Middle frontal gyrus (tissue), 1 donor: ENCODE measurements around the gene STPG3.

Experiments used
- DNase-seq: peaks from one replicate; pipeline ENCODE4 v3.0.0-alpha.2; 2015; ENCODE audit warnings: low spot score; ENCODE audit errors: extremely low spot score

STPG3 gene

DNA sequence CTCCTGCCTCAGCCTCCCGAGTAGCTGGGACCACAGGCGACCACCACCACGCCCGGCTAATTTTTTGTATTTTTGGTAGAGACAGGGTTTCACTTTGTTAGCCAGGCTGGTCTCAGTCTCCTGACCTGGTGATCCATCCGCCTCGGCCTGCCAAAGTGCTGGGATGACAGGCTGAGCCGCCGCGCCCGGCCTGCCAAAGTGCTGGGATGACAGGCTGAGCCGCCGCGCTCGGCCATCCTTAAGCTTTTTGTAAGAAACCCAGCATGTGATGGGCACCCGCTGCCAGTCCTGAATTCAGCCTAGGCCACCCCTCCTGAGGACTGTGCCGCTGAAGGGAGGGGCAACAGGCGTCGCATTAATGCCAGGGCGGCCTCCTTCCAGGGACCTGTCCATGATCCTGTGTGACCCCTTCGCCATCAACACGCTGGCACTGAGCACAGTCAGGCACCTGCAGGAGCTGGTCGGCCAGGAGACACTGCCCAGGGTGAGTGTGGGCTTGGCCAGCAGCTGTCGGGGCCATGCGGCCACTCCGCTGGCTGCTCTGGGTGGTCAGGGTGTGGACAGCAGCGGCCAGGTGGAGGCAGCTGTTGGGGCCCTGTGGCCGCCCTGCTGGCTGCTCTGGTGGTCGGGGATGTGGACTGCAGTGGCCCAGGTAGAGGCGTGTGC lies 14.5 kb downstream of the STPG3 start:
- no peak for DNase-seq

DNA sequence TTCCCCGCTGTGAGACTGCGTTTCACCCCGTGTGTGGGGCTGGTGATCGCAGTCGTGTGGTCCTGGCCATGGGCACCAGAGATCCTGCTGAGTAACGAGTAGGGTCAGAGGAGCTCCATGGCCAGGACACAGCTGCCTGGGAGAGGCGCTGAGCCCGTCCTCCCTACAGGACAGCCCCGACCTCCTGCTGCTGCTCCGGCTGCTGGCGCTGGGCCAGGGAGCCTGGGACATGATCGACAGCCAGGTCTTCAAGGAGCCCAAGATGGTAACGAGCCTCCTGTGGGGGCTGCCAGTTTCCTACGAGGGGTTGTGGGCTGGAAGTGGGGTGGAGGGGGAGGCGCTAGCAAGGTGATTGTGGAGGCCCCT lies 15.1 kb downstream of the STPG3 start:
- DNase-seq: no peak

DNA sequence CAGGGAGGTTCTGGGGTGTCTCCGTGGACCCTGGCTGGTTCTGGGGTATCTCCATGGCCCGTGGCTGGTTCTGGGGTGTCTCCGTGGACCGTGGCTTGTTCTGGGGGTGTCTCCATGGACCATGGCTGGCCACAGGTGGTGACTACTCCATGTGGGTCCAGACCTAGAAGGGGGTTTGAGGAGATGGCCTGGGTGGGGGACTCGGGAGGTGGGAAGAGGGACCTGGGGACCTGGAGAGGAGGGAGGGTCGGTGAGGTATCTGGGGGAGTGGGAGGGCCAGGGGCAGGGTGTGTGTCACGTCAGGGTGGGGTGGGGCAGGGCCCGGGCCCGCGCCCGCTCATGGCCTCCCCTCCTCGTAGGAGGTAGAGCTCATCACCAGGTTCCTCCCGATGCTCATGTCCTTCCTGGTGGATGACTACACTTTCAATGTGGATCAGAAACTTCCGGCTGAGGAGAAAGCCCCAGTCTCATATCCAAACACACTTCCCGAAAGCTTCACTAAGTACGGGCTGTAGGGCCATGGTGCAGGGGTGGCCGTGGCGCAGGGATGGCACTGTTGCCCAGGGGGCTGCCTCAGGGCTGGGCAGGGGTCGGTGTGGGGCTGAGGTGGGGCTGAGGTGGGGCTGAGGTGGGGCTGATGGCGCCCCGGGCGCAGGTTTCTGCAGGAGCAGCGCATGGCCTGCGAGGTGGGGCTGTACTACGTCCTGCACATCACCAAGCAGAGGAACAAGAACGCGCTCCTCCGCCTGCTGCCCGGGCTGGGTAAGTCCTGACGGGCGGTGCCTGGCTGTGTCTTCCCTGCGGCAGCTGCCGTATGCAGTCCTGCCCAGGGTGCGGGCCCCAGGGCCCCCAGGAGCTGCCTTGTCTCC lies 15.7 kb downstream of the STPG3 start:
- DNase-seq: no peak

DNA sequence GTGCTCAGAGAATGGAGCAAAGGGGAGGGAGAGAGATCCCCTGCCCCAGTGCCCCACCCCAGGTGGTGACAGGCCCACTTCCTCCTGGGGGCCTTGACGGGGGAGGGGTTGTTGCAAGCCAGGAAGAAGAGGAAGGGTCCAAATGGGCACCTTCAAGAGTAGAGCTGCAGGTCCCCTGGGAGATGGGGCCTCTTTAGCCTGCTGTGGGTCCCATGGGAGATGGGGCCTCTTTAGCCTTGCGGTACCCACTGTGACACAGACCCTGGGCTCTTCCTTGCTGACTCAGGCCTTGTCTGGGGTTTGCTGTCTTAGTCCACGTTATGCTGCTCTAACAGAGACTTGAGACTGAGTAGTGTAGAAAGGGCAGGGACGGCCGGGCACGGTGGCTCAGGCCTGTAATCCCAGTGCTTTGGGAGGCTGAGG lies 16.9 kb downstream of the STPG3 start:
- no peak for DNase-seq

DNA sequence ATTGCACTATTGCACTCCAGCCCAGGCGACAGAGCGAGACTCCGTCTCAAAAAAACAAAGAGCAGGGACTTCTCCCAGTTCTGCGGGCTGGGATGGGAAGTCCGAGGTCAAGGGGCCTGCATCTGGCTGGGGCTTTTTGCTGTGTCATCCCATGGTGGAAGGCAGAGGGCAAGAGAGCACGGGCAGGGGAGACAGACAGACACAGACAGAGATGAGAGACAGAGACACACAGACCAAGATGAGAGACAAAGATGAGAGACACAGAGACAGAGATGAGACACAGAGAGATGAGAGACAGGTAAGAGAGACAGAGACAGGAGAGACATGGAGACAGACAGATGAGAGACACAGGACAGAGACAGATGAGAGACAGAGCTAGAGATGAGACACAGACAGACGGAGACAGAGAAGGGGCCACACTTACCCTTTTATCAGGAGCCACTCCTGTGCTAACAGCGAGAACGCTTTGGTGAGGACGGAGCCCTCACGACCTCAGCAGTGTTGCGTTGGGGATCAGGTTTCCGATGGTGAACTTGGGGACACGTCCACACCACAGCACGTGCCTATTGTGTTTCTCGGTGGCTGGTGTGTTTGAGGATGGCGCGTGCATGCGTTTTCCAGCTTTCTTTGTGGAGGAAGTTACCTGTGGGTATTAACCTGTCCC lies 17.6 kb downstream of the STPG3 start:
- DNase-seq: no peak

DNA sequence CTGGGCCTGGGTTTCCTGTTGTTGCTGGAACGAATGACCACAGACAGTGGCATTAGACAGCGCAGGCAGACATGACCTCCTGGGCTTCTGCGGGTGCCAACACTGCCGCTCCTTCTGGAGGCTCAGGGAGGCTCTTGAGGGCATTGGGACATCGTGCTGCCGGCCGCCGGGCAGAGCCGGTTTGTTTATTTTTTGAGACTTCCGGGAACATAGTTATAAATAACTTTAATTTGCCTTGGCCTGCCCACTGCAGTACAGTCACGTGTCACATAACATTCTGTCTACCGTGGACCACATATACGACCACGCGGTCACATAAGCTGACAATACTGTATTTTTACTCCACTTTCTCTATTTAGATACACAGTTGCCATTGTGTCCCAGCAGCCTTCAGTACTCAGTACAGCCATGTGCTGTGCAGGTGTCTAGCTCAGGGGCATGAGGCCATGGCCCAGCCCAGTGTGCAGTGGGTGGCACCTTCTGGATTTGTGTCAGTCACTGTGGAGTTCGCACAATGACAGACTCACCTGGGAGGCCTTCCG lies 18.2 kb downstream of the STPG3 start:
- no peak for DNase-seq

DNA sequence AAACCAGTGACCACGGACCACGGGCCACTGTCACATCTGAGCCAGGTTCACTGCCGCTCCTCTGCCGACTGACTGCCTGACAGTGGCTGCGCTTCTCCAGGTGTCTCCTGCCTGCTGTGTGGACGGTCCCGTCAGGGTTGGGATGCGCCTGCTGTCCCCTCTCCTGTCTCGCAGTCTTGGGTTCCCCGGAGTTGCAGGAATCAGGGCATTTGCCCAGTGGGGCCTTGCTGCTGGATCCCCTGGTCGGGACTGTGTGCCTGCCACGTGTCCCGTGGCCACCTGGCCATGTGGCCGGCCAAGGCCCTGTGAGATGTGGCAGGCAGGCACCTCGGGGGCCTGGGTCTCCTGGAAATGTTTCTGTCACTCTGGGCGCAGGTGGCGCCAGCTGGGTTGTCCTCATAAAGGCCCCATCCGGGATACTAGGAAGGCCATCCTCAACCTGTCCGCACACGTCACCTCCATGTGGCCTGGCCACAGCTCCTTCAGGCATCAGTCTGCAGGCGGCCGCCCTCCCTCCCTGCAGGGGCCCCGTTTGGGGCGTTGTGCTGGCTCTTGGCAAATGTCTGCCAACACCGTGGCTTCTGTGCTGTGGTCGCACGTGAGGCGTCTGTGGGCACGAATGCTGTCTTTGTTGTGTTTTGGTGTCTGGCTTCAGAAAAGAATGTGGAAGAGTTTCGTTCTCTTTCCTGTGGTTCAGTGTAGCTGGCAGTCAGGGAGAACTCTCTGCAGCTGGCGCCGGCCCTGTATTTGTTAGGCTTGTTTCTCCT lies 20.0 kb downstream of the STPG3 start:
- no peak for DNase-seq

DNA sequence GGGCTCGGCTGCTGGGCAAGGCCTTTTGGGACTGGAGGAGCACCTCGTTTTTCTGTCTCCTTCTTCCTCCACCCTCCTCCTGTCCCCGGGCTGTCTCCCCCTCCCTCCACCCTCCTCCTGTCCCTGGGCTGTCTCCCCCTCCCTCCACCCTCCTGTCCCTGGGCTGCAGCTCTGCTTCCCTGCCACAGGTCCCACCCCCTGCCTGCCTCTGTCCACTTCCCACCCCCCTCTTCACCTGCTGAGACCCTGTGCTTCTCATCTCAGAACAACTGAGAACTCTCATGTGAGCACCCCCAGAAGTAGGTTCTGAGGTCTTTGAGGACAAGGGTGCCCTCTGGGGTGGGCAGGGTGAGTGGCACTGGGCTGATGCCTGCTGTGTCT lies 20.6 kb downstream of the STPG3 start:
- DNase-seq: no peak

DNA sequence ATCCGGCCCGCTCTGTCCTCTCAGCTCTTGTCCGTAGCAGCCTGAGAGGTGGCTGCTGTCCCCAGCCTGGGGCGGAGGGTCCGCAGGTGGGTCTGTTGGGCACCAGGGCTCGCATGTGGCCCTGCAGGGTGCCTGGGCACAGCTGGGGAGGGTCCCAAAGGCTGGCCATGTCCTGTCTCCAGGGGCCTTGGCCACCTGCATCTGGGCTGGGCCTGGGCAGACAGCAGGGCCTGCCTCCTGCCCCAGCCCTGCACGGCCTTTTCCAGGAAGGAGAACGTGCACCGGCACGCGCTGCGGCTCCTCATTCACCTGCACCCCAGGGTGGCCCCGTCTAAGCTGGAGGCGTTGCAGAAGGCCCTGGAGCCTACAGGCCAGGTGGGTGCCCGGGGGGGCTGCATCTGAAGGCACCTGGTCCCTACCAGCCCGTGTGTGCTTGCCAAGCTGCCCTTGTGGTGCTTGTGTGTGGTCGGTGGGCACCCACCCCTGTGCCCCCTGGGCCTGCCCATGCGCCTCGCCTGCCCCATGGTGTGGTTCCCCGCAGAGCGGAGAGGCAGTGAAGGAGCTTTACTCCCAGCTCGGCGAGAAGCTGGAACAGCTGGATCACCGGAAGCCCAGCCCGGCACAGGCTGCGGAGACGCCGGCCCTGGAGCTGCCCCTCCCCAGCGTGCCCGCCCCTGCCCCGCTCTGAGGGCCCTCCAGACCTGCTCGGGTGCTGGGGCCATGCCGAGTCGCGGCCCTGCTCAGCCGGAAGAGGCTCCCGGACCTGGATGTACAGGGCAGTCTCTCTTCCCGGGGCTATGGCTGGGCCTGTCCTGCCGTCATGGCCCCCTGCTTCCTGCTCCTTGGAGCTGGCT lies 21.4 kb downstream of the STPG3 start:
- DNase-seq: no peak

DNA sequence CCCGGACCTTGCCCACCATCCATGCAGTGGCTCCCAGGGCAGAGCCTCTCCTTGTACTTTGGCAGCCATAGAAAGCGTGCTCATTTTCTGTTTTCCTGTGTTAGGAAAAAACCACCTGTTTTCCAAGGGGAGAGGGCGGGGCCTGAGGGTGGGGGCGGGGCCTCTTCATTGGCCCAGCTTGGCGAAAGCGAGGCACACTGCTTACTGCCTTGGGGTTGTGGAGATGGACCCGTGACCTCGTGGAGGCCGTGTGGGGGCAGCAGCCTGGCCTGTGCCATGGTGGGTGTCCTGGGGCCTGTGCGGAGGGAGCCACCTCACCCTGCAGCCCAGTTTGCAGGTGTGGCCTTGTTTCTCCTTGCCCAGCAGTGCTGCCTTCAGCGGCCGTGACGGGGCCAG lies 22.0 kb downstream of the STPG3 start:
- DNase-seq: no peak

DNA sequence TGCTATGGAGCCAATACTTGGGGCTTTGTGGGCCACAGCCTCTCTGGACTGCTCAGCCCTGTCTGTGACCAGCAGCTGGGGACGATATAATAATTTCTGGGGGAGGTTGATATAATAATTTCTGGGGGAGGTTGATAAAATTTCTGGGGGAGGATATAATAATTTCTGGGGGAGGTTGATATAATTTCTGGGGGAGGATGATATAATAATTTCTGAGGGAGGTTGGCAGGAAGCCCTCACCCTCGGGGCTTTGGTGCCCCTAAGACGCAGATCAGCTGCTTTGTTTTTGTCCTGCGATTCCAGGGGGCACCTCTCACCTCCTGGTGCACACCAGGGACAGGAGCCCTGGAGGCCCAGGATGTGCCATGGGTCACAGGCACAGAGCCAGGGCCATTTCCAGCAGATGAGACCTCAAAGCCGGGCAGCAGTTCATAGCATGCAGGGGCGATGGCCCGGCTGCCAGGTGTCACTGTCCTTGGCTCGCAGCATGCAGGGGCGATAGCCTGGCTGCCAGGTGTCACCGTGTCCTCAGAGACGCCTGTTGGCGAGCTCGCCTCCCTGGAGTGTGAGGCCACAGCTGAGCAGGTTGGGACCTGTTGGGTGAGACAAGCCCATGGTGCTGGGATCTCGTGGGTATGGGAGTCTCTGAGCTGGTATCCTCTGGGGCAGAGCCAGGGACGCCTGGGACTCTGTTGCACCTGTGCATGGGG lies 22.7 kb downstream of the STPG3 start:
- no peak for DNase-seq

DNA sequence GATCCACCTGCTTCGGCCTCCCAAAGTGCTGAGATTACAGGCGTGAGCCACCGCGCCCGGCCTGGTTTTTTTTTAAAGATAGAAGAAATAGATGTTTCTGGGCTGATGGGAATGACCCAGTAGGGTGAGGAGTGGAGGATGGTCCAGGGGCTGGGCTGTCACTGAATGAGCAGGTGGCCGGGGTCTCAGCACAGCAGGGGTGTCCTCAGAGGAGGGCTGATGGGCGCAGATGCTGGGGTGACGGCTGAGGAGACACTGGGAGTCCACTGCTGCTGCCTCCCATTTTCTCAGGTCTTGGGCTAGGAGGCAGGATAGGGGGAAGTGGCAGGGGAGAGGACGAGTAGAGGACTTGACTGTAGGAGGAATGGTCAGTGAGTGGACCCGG lies 24.1 kb downstream of the STPG3 start:
- DNase-seq: no peak

DNA sequence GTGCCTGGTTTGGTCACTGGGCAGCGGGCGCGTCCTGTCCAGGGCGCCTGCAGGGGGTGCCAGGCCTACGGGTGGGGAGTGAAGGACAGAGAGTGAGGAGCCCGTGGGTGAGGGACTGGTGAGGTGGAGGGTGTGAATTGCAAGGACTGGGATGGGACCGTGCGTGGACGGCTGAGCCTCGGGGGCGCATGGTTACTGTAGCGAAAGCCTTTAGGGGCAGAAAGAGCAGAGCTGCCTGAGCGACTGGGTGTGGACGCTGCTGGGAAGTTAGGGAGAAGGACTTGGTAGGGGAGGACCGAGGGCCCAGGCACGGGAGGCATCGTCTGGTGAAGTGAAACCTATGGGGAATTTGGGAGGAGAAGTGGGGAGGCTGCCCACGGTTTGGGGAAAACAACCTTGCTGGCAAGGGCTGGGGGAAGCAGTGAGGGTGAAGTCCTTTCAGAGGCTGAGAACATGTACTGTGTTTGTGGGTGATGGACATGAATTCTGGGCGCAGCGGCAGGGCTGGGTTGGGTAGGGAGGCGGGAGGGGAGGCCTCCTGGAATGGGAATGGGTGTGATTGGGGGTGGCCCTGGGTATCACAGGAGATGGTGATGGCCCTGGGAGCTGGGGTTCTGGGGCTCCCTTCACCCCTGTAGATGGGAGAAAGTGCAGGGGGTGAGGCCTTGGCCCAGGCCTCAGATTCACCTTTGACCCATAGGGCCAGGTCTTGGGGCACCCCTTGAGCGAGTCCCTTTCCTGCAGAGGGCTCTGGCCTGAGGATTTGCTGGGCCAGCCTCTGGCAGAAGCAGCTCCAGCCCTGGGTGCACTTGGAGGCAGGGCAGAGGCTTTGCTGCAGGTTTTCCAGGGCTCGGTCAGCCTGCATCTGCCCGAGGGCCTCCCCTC lies 24.7 kb downstream of the STPG3 start:
- no peak for DNase-seq

DNA sequence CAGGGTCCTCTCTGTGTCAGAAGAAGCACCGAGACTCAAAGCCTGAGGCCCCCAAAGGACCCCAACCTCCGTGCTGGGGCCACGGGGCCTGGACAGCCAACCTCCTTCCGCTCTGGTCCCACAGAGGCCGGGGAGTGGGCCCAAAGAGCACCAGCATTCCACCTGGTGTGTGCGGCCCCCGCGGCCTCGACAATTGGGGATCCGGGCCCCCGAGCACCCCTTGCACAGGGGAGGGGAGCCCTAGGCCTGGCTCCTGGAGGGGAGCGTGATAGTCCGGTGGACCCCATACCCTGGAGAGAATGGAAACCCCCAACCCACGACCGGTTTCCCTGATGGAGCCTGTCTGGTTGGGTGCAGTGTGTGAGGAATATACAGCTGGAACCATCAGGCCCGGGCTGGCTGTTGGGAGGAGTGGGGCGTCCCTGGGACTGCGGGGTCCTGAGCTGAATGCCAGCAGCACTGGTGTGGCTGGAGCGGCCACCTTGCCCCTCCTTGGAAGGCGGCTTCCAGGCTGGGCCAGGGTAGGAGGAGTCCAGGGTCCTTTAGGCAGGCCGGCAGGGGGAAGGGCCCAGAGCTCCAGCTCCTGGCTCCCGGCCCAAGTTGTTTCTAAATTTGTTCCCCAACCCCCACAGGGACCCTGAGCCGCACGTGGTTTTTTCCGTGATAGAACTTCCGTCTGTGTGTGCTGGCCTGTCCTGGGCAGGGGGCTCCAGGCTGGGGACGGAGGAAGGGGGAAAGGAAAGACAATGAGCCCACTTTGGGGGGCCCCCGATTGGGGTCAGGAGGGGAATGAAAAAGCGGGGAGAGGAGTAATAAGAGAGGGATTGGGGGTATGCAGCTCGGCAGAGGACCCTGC lies 25.6 kb downstream of the STPG3 start:
- no peak for DNase-seq

DNA sequence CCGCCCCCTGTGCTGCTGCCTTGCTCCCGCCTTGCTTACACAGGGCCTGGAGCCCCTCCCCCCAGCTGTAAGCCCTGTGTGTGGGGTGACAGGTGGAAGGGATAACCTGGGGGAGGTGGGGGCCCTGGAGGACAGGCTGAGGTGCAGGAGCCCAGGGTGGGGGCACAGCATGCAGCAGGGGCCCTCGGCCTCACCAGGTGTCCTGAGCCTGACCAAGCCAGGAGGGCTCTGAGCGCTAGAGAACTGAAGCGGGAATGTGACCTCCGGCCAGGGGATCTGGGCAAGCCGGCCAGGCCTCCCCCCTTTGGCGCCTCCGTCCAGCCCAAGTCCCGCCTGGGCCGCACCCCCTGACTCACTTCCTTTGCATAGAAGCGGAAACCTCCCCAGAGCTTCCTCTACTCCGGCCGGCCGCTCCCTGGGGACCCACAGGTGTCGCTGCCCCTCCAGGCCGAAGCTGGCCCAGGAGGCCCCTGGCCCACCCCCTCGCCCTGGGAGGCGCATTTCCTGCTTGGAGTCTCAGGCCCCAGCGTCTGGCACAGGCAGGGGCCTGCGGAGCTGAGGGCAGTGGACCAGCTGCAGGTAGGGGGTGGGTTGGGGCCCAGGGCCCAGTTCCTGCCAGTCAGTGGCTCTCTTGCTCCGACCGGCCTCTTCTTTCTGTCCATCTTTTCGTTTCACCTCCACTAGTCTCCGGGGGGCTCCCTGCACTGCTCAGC lies 26.4 kb downstream of the STPG3 start, which contains the start of gene TOR4A:
Gene TOR4A, plus strand, starts transcription at position 398 of the 713 bp plus-strand sequence. CDS start 964 bp downstream, outside the sequence.
- no peak for DNase-seq

DNA sequence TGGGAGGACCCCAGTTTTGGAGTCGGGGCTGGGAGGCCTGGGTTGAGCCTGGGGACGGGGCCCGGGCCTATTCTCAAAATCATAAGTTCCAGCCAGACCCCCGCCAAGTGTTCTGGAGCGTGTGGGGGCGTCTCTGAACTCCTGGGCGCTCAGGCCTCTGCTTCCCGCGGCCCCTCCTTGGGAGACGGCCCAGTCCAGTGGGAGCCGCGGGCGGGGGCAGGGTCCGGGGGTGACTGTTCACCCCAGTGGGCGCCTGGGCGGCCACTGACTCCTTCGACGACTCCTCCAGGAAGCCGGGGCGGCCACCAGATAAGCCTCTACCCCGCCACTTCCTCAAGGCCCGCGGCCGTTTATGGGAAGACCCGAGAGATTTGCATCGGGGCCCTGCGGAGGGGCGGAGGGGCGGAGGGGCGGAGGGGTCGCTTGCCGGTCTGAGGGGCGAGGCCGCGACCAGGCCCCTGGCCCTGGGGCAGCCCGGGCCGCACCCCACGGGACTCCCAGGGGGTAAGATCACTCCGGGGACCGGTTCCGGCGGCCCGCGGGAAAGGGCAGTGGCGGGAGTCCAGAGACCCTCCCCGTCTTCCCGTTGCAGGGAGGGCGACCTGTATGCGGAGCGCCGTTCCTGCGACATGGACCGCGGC lies 27.1 kb downstream of the STPG3 start:
- DNase-seq: no peak
